Caco-2 (cell line): ENCODE results near the gene GPR85. TPM values are rescaled to one million over a fixed set of nuclear protein-coding genes. Genes with fewer than 3 reads are reported as not detected.

Experiments used
- BruUV-seq: library from RNA; stranded (reverse); fragments of 400-500 nt; replicated peaks from 2 replicates; lab custom pipeline; 2021; lab: Mats Ljungman, UMichigan
- CTCF ChIA-PET: fragments of 300-600 bp; sonication (Branson Sonifier 250); formaldehyde crosslinking; loops from one replicate; lab custom pipeline; 2022; ENCODE audit warnings: antibody characterized with exemption; lab: Charles Lee
- POLR2A ChIA-PET: fragments of 300-600 bp; sonication (Branson Sonifier 250); formaldehyde crosslinking; loops from one replicate; lab custom pipeline; 2022; ENCODE audit warnings: antibody characterized with exemption; lab: Charles Lee
- DNase-seq, 2 experiments: peaks; one replicate each; pipeline versions ENCODE4 v3.0.0 to v3.0.0-alpha.2; 2020 to 2022
- H3K27me3 ChIP-seq: replicated peaks from 2 replicates; pipeline ENCODE4 v1.6.0; 2011; ENCODE audit warnings: low read length; ENCODE audit not compliant: control insufficient read depth, insufficient read depth
- H3K36me3 ChIP-seq: 2 replicates; pipeline ENCODE4 v1.5.1; 2011; ENCODE audit warnings: low read length; ENCODE audit not compliant: control insufficient read depth, insufficient read depth
- H3K4me1 ChIP-seq: fragments of 250-450 bp; sonication (Bioruptor Pico); 2 replicates; pipeline ENCODE4 v1.5.1; 2020; ENCODE audit warnings: mild to moderate bottlenecking
- H3K4me3 ChIP-seq: 2 replicates; pipeline ENCODE4 v1.5.1; 2011; ENCODE audit warnings: low read depth, mild to moderate bottlenecking, control low read depth, low read length
- H3K9me3 ChIP-seq: fragments of 250-450 bp; sonication (Bioruptor Pico); 2 replicates; pipeline ENCODE4 v1.5.1; 2020; ENCODE audit warnings: mild to moderate bottlenecking, moderate library complexity
- H3K27ac Mint-ChIP-seq: one replicate; pipeline ENCODE4 v1.8.0; 2022; ENCODE audit warnings: mixed read lengths; ENCODE audit not compliant: unreplicated experiment
- H3K27me3 Mint-ChIP-seq: one replicate; pipeline ENCODE4 v1.8.0; 2022; ENCODE audit warnings: mixed read lengths; ENCODE audit not compliant: insufficient read depth, unreplicated experiment
- H3K36me3 Mint-ChIP-seq: one replicate; pipeline ENCODE4 v1.8.0; 2022; ENCODE audit warnings: mild to moderate bottlenecking, mixed read lengths; ENCODE audit not compliant: insufficient read depth, unreplicated experiment
- H3K4me1 Mint-ChIP-seq: one replicate; pipeline ENCODE4 v1.8.0; 2022; ENCODE audit warnings: low read depth, mixed read lengths; ENCODE audit not compliant: unreplicated experiment
- H3K4me3 Mint-ChIP-seq: one replicate; pipeline ENCODE4 v1.8.0; 2022; ENCODE audit warnings: mild to moderate bottlenecking, moderate library complexity, mixed read lengths; ENCODE audit not compliant: unreplicated experiment
- H3K9me3 Mint-ChIP-seq: one replicate; pipeline ENCODE4 v1.8.0; 2022; ENCODE audit warnings: mixed read lengths; ENCODE audit not compliant: unreplicated experiment
- CTCF ChIP-seq, 2 experiments: fragments of 200-600 bp in 1 of 2; IDR thresholded peaks; 1 replicate in 1 of 2; 2 replicates in 1 of 2; pipeline versions ENCODE4 v1.5.1 to v1.8.0; 2011 to 2022; ENCODE audit warnings: antibody characterized with exemption in 1 of 2, control low read depth in 1 of 2, inconsistent platforms in 1 of 2, low read depth in 1 of 2, low read length in 1 of 2, mild to moderate bottlenecking in 1 of 2, moderate library complexity in 1 of 2; ENCODE audit not compliant: insufficient read depth in 1 of 2, severe bottlenecking in 1 of 2, unreplicated experiment in 1 of 2
- intact Hi-C: fragments of 100-400 bp; cut with micrococcal nuclease; formaldehyde crosslinking; loops from one replicate; pipeline ENCODE4 v1.10.0; 2022; ENCODE audit not compliant: unreplicated experiment
- total RNA-seq: library from RNA; stranded (reverse); gene quantifications from 2 replicates; pipeline ENCODE4 v1.2.3, GENCODE V29; 2022

Gene GPR85
- total RNA-seq, 1 experiment from 2014 or later, result not detected

- Mint-ChIP-seq H3K27me3 (peaks cover 2% of the 10 kb centered on the region), H3K9me3 (no peaks in the 10 kb centered on the region)
Measured at GRCh38 chr7:113094517-113095249, 8.1 kb upstream of the GPR85 start.

DNA sequence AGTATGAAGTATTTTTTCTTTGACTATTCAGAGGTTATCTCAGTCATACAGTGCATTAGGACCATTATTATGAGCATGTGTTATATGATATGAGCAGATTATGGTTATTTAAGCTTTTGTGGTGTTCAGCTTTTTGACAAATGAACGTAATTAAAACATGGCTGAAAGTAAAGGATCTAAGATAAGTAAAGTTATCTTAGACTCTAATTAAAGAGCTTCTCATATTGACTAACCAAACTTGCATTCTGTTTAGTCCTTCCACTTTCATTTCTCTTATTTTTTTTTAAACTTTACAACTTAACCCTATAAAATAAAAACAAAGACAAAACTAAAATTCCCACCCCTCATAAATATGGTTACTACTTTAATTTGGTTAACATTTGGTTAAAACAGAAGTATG is 6.9 kb upstream of the GPR85 start:
- intact Hi-C loops, result no loop called here
- CTCF ChIA-PET, result no interaction called here

More at GRCh38 chr7:113094517-113095249, 8.1 kb upstream of the GPR85 start:
- H3K4me3 Mint-ChIP-seq, result no peak overlapping the region
- H3K36me3 ChIP-seq, result no peaks in the 10 kb centered on the region
- ChIA-PET POLR2A (no interaction called here), CTCF (interaction anchor here (0.5 kb wide), 1 partner anchor 915 kb away, joined by 4 read pairs; no protein-coding TSS in a partner anchor)
- peaks cover 11% of the 10 kb centered on the region for H3K4me1 ChIP-seq
- H3K9me3 ChIP-seq, result no peaks in the 10 kb centered on the region
- H3K27me3 ChIP-seq, result no peaks in the 10 kb centered on the region
- no peaks in the 10 kb centered on the region for H3K36me3 Mint-ChIP-seq
- no TSS peak for BruUV-seq
- no peak for TF ChIP-seq CTCF (IDR thresholded peaks at IDR 0.05; ENCODE audit: insufficient read depth in 1 of 2, low read depth in 1 of 2, low read length in 1 of 2, severe bottlenecking in 1 of 2, unreplicated experiment in 1 of 2)
- no peaks in the 10 kb centered on the region for H3K4me1 Mint-ChIP-seq
- intact Hi-C loops, result no loop called here
- no peak overlapping the region for H3K4me3 ChIP-seq
- no peak overlapping the region for H3K27ac Mint-ChIP-seq
- no peak for DNase-seq

GRCh38 chr7:113092762-113093161 is 6.1 kb upstream of the GPR85 start:
- H3K9me3 Mint-ChIP-seq, result no peaks in the 10 kb centered on the region
- BruUV-seq, result no TSS peak
- ChIA-PET POLR2A (no interaction called here), CTCF (no interaction called here)
- H3K4me1 Mint-ChIP-seq, result no peaks in the 10 kb centered on the region
- Histone ChIP-seq H3K27me3 (no peaks in the 10 kb centered on the region), H3K4me1 (no peaks in the 10 kb centered on the region), H3K9me3 (no peaks in the 10 kb centered on the region), H3K4me3 (no peak overlapping the region), H3K36me3 (no peaks in the 10 kb centered on the region)
- no peak for DNase-seq
- no peak for TF ChIP-seq CTCF (IDR thresholded peaks at IDR 0.05; ENCODE audit: insufficient read depth in 1 of 2, low read depth in 1 of 2, low read length in 1 of 2, severe bottlenecking in 1 of 2, unreplicated experiment in 1 of 2)
- no peak overlapping the region for H3K4me3 Mint-ChIP-seq
- H3K27ac Mint-ChIP-seq, result no peak overlapping the region
- intact Hi-C loops, result no loop called here
- peaks cover 2% of the 10 kb centered on the region for H3K27me3 Mint-ChIP-seq
- no peaks in the 10 kb centered on the region for H3K36me3 Mint-ChIP-seq

More for the DNA sequence above, 6.9 kb upstream of the GPR85 start:
- Mint-ChIP-seq H3K27me3 (peaks cover 2% of the 10 kb centered on the region), H3K4me1 (no peaks in the 10 kb centered on the region), H3K27ac (no peak overlapping the region), H3K9me3 (no peaks in the 10 kb centered on the region), H3K4me3 (no peak overlapping the region), H3K36me3 (no peaks in the 10 kb centered on the region)
- Histone ChIP-seq H3K4me1 (peaks cover under 1% of the 10 kb centered on the region; the same call in 1 of the 2 replicates), H3K9me3 (no peaks in the 10 kb centered on the region), H3K27me3 (no peaks in the 10 kb centered on the region), H3K36me3 (no peaks in the 10 kb centered on the region), H3K4me3 (no peak overlapping the region)
- POLR2A ChIA-PET, result no interaction called here
- BruUV-seq, result no TSS peak
- DNase-seq, result no peak
- no peak for TF ChIP-seq CTCF (IDR thresholded peaks at IDR 0.05; ENCODE audit: insufficient read depth in 1 of 2, low read depth in 1 of 2, low read length in 1 of 2, severe bottlenecking in 1 of 2, unreplicated experiment in 1 of 2)
